Measurements from ENCODE around the gene CFAP298.
"Not testable (repeated sequence)": the region's sequence is repeated elsewhere in the genome, so short reads cannot be mapped to it uniquely, and the experiment has no call there.

The CFAP298 gene

GRCh38 chr21:32567626-32568025 is 44.6 kb downstream of the CFAP298 start:
- no peak for DNase-seq (ENCODE audit: low spot score in 2 of 2)
- in situ Hi-C loops (cut with MboI; ENCODE audit: low sequenced_read_pairs) = no loop called here
- no peaks in the 10 kb centered on the region for H3K36me3 ChIP-seq (replicated peaks)
- H3K4me1 ChIP-seq = peaks cover 6% of the 10 kb centered on the region; the same call in 1 of the 2 replicates
- H3K9me3 ChIP-seq = peaks cover 2% of the 10 kb centered on the region; the same call in 1 of the 2 replicates
- no peak overlapping the region for H3K4me3 ChIP-seq
- H3K27me3 ChIP-seq (ENCODE audit: low read depth) = no peaks in the 10 kb centered on the region

- H3K36me3 ChIP-seq (replicated peaks) = no peaks in the 10 kb centered on the region
- peaks cover 2% of the 10 kb centered on the region; the same call in 1 of the 2 replicates for H3K9me3 ChIP-seq
- H3K27me3 ChIP-seq (ENCODE audit: low read depth) = no peaks in the 10 kb centered on the region
- peaks cover 14% of the 10 kb centered on the region for H3K4me1 ChIP-seq
- in situ Hi-C loops (cut with MboI; ENCODE audit: low sequenced_read_pairs) = no loop called here
- no peak for DNase-seq (ENCODE audit: low spot score in 2 of 2)
- no peak overlapping the region for H3K4me3 ChIP-seq
Observed at GRCh38 chr21:32566741-32567389, 45.3 kb downstream of the CFAP298 start.

GRCh38 chr21:32565856-32566465 is 46.2 kb downstream of the CFAP298 start:
- no peaks in the 10 kb centered on the region for H3K27me3 ChIP-seq (ENCODE audit: low read depth)
- no peak overlapping the region for H3K4me3 ChIP-seq
- no peaks in the 10 kb centered on the region for H3K36me3 ChIP-seq (replicated peaks)
- peaks cover 2% of the 10 kb centered on the region; the same call in 1 of the 2 replicates for H3K9me3 ChIP-seq
- DNase-seq (ENCODE audit: low spot score in 2 of 2) = no peak
- in situ Hi-C loops (cut with MboI; ENCODE audit: low sequenced_read_pairs) = no loop called here
- peaks cover 23% of the 10 kb centered on the region for H3K4me1 ChIP-seq

- Histone ChIP-seq H3K4me1 (peaks cover 27% of the 10 kb centered on the region), H3K4me3 (no peak overlapping the region), H3K27me3 (ENCODE audit: low read depth) (no peaks in the 10 kb centered on the region), H3K36me3 (replicated peaks) (no peaks in the 10 kb centered on the region), H3K9me3 (peaks cover 2% of the 10 kb centered on the region; the same call in 1 of the 2 replicates)
- in situ Hi-C loops (cut with MboI; ENCODE audit: low sequenced_read_pairs) = no loop called here
- DNase-seq (ENCODE audit: low spot score in 2 of 2) = no peak
Observed at GRCh38 chr21:32562915-32563314, 49.3 kb downstream of the CFAP298 start.

GRCh38 chr21:32562426-32562825 is 49.8 kb downstream of the CFAP298 start:
- H3K36me3 ChIP-seq (replicated peaks) = no peaks in the 10 kb centered on the region
- DNase-seq (ENCODE audit: low spot score in 2 of 2) = peak; percentile 33 to 45
- H3K4me1 ChIP-seq = peaks cover 27% of the 10 kb centered on the region
- no peaks in the 10 kb centered on the region for H3K27me3 ChIP-seq (ENCODE audit: low read depth)
- no peak overlapping the region for H3K4me3 ChIP-seq
- H3K9me3 ChIP-seq = peaks cover 2% of the 10 kb centered on the region; the same call in 1 of the 2 replicates
- in situ Hi-C loops (cut with MboI; ENCODE audit: low sequenced_read_pairs) = no loop called here

GRCh38 chr21:32561476-32561875 is 50.7 kb downstream of the CFAP298 start:
- in situ Hi-C loops (cut with MboI; ENCODE audit: low sequenced_read_pairs); H3K36me3 ChIP-seq (replicated peaks); H3K27me3 ChIP-seq (ENCODE audit: low read depth); H3K9me3 ChIP-seq; H3K4me3 ChIP-seq: not testable (repeated sequence)
- DNase-seq (ENCODE audit: low spot score in 2 of 2) = peak in 1 of 2 experiments; percentile 49
- peaks cover 28% of the 10 kb centered on the region for H3K4me1 ChIP-seq

- H3K27me3 ChIP-seq (ENCODE audit: low read depth) = no peaks in the 10 kb centered on the region
- in situ Hi-C loops (cut with MboI; ENCODE audit: low sequenced_read_pairs) = no loop called here
- peaks cover 2% of the 10 kb centered on the region; the same call in 1 of the 2 replicates for H3K9me3 ChIP-seq
- peaks cover 32% of the 10 kb centered on the region for H3K4me1 ChIP-seq
- H3K4me3 ChIP-seq = no peak overlapping the region
- DNase-seq (ENCODE audit: low spot score in 2 of 2) = peak; percentile 54 to 90
- no peaks in the 10 kb centered on the region for H3K36me3 ChIP-seq (replicated peaks)
Observed at GRCh38 chr21:32560896-32561295, 51.3 kb downstream of the CFAP298 start.

- in situ Hi-C loops (cut with MboI; ENCODE audit: low sequenced_read_pairs) = no loop called here
- H3K4me3 ChIP-seq = no peak overlapping the region
Observed at GRCh38 chr21:32559006-32559610, 53.1 kb downstream of the CFAP298 start.

GRCh38 chr21:32558106-32558505 is 54.1 kb downstream of the CFAP298 start:
- no peaks in the 10 kb centered on the region for H3K9me3 ChIP-seq
- in situ Hi-C loops (cut with MboI; ENCODE audit: low sequenced_read_pairs) = no loop called here
- DNase-seq (ENCODE audit: low spot score in 2 of 2) = no peak
- H3K4me1 ChIP-seq = peaks cover 32% of the 10 kb centered on the region
- no peak overlapping the region for H3K4me3 ChIP-seq
- no peaks in the 10 kb centered on the region for H3K27me3 ChIP-seq (ENCODE audit: low read depth)
- no peaks in the 10 kb centered on the region for H3K36me3 ChIP-seq (replicated peaks)

More at GRCh38 chr21:32559006-32559610, 53.1 kb downstream of the CFAP298 start:
- no peaks in the 10 kb centered on the region for H3K27me3 ChIP-seq (ENCODE audit: low read depth)
- no peak for DNase-seq (ENCODE audit: low spot score in 2 of 2)
- H3K9me3 ChIP-seq = no peaks in the 10 kb centered on the region
- no peaks in the 10 kb centered on the region for H3K36me3 ChIP-seq (replicated peaks)
- peaks cover 32% of the 10 kb centered on the region for H3K4me1 ChIP-seq

- Histone ChIP-seq H3K27me3 (ENCODE audit: low read depth) (no peaks in the 10 kb centered on the region), H3K36me3 (replicated peaks) (no peaks in the 10 kb centered on the region), H3K9me3 (no peaks in the 10 kb centered on the region), H3K4me3 (no peak overlapping the region), H3K4me1 (peaks cover 7% of the 10 kb centered on the region)
- in situ Hi-C loops (cut with MboI; ENCODE audit: low sequenced_read_pairs) = no loop called here
- DNase-seq (ENCODE audit: low spot score in 2 of 2) = no peak
Observed at GRCh38 chr21:32554832-32555638, 57.1 kb downstream of the CFAP298 start.

- no peaks in the 10 kb centered on the region for H3K4me1 ChIP-seq
- in situ Hi-C loops (cut with MboI; ENCODE audit: low sequenced_read_pairs) = no loop called here
- no peak for DNase-seq (ENCODE audit: low spot score in 2 of 2)
- no peaks in the 10 kb centered on the region for H3K27me3 ChIP-seq (ENCODE audit: low read depth)
- no peaks in the 10 kb centered on the region for H3K9me3 ChIP-seq
- no peaks in the 10 kb centered on the region for H3K36me3 ChIP-seq (replicated peaks)
- H3K4me3 ChIP-seq = no peak overlapping the region
Observed at GRCh38 chr21:32549886-32550285, 62.3 kb downstream of the CFAP298 start.

- in situ Hi-C loops (cut with MboI; ENCODE audit: low sequenced_read_pairs) = no loop called here
Observed at GRCh38 chr21:32549440-32549839, 62.7 kb downstream of the CFAP298 start.

More at GRCh38 chr21:32549440-32549839, 62.7 kb downstream of the CFAP298 start:
- Histone ChIP-seq H3K36me3 (replicated peaks) (no peaks in the 10 kb centered on the region), H3K4me1 (no peaks in the 10 kb centered on the region), H3K27me3 (ENCODE audit: low read depth) (no peaks in the 10 kb centered on the region), H3K4me3 (no peak overlapping the region), H3K9me3 (no peaks in the 10 kb centered on the region)
- DNase-seq (ENCODE audit: low spot score in 2 of 2) = no peak

Data from HAP-1 (cell line).